Renal cortical epithelial cell (primary cell): ENCODE results near the gene RAD51. TPM values are rescaled to one million over a fixed set of nuclear protein-coding genes. Genes with fewer than 3 reads are reported as not detected.

Experiments
- DNase-seq: peaks from one replicate; pipeline ENCODE4 v3.0.0-alpha.2; 2011; ENCODE audit warnings: low read depth
- total RNA-seq: library from RNA; depleted of rRNA; stranded (reverse); fragments of >200 nt; gene quantifications from 2 replicates; pipeline ENCODE4 v1.2.3, GENCODE V29; 2014

The RAD51 gene
- total RNA-seq, 1 donor from 2014 or later: 0.85 TPM

GRCh38 chr15:40762919-40763800 lies 68.2 kb downstream of the RAD51 start:
- no peak for DNase-seq

DNA sequence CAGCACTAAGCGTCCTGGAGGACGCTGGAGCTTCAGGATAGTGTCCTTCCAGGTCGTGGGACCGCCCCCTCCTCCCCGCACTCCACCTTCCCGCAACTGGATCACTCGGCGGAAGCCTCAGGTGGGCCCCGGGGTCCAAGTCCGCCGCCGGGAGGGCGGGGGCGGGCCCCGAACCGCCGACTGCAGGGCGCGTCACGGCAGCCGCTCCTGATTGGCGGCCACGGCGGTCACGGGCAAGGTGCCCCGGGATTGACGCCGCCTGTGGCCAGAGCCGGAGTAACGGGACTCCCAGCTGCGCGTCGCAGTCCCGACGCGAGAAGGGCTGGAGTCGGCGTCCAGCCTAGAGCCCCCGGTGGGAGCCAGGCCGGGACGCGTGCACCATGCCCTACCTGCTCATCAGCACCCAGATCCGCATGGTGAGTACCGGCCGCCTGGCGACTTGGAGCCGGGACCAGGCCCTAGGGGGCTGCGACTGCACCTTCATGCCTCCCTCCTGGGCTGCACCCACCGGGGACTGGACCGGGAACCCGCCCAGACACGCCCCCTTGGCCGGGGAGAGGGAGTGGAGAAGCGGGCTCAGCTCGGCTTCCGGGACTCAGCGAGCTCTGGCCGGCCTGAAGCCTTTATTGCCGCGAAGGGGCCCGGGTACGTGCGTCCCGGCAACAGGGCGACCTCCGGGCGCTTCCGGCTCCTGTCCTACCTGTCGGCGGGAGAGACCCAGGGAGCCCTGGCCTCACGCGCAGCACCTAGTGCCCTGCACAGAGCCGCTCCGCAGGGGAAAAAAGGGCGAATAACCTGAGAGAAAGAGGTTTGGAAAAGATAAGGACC lies 69.0 kb downstream of the RAD51 start, which contains the start of gene GCHFR:
TSS of gene GCHFR (plus strand) at position 268 of the 828 bp plus-strand sequence. CDS start at position 381, 113 bp downstream.
- no peak for DNase-seq

- DNase-seq: no peak
These were observed 69.7 kb downstream of the RAD51 start for GRCh38 chr15:40764629-40765103.

GRCh38 chr15:40766194-40766815 lies 71.3 kb downstream of the RAD51 start:
- DNase-seq: no peak

- peak; percentile 56 for DNase-seq
These were observed 72.2 kb downstream of the RAD51 start for GRCh38 chr15:40766906-40767837.

GRCh38 chr15:40767838-40768500 lies 73.0 kb downstream of the RAD51 start:
- DNase-seq: no peak

- no peak for DNase-seq
These were observed 73.7 kb downstream of the RAD51 start for GRCh38 chr15:40768521-40769273.

DNA sequence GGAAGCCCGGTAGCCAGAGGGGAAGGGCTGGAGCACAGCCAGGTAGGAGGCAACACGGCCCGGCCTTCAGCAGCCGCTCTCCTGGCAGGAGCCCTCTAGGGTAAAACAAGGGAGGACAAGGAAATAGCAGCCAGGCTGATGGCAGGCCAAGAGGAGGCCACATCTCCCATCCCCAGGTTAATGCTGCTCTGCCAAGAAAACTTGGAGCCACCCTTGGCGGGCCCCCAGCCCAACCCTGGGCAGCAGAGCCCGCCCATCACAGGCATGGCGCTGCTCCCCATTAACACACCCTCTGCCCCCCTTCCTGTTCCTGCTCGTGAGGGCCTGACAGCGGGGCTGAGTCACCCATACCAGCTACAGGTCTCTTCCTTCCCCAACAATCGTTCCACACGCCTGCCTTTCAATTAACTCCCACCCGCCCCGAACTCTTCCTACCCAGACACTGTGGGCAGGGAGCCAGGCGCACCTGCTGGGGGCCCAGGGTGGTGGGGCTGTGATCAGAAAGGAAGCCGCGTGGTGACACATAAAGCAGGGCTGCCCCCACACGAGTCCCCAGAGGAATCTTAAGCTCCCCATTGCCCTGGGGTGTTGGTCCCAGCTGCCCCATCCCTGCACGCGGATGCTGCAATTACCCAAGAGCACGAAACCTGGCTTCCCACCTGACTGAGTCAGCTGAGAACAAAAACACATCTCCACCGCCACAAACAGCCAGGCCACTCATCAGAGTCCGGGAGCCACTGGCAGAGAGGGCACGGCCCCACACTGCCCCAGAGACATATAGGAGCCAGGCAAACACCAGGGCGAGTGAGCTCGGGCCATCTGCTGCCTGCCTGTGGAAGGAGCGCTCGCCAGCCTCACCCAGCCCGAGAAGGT lies 74.5 kb downstream of the RAD51 start, which contains the start of gene C15orf62:
TSS of gene C15orf62 (plus strand) at position 707 of the 873 bp plus-strand sequence. CDS start 516 bp downstream, outside the sequence.
- DNase-seq: peak; percentile 93

- DNase-seq: no peak
These were observed 75.3 kb downstream of the RAD51 start for GRCh38 chr15:40770147-40770721.

DNA sequence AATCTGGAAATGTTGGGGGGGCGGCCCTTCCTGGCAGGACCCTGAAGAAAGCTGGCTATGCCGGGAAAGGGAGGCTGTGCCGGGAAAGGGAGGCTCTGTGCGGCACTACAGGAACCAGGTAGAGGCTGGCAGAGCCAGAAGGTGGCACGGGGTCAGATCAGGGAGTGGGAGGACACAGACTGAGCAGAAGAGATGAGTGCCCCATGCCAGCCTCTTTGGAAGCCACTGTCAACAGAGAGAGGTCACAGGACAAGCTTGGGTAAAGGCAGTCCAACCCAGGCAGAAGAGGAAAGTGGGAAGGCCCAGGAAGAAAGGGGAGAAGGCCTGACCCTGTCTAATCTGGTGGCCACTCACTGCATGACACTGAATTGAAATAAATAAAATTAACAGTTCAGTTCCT lies 76.3 kb downstream of the RAD51 start:
- no peak for DNase-seq

DNA sequence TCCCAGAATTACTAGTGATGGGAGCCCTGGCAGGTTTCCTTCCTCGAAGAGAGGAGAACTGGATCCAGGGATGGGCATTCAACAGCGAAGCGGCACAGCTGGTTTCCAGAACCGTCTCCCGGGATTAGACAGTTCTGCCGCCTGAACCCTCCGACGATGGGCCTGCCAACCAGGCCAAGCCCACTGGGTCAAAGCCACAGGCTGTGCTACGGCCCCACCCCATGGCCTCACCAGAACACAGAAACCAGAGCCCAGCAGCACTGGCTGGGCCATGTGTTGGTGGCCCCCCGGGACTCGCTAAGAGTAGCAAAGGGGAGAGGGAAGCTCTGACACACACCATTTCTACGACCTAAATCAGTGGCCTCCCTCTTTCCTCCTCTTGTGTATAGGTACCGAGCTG lies 77.0 kb downstream of the RAD51 start:
- DNase-seq: no peak

GRCh38 chr15:40773496-40773895 lies 78.5 kb downstream of the RAD51 start:
- no peak for DNase-seq

DNA sequence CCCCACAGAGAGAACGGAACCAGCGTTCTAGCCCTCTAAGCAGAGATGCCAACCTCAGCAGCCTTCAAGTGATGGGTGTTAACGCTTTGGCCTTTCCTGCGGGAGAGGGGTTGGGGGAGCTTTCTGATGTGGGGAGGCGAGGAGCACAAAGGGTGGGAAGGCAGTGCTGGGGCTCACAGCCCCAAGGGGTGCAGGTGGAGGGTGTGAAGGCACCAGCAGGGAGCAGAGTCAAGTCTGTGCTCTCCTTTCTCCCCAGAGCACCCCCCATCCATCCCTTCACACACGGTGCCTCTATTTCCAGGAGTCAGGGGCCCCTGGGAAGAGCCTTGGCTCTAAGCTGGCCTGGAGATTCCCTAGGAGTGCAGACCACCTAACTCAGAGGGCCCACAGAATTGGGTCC lies 78.9 kb downstream of the RAD51 start:
- DNase-seq: no peak

GRCh38 chr15:40775007-40775406 lies 80.0 kb downstream of the RAD51 start:
- DNase-seq: no peak

- no peak for DNase-seq
These were observed 81.0 kb downstream of the RAD51 start for GRCh38 chr15:40775740-40776536.

GRCh38 chr15:40776537-40777141 lies 81.7 kb downstream of the RAD51 start:
- peak; percentile 92 for DNase-seq
